Measurements from ENCODE around the gene KRT4. TPM values are rescaled to one million over a fixed set of nuclear protein-coding genes. Genes with fewer than 3 reads are reported as not detected.

KRT4 gene
- total RNA-seq, 2 donors from 2014 or later = not detected

DNA sequence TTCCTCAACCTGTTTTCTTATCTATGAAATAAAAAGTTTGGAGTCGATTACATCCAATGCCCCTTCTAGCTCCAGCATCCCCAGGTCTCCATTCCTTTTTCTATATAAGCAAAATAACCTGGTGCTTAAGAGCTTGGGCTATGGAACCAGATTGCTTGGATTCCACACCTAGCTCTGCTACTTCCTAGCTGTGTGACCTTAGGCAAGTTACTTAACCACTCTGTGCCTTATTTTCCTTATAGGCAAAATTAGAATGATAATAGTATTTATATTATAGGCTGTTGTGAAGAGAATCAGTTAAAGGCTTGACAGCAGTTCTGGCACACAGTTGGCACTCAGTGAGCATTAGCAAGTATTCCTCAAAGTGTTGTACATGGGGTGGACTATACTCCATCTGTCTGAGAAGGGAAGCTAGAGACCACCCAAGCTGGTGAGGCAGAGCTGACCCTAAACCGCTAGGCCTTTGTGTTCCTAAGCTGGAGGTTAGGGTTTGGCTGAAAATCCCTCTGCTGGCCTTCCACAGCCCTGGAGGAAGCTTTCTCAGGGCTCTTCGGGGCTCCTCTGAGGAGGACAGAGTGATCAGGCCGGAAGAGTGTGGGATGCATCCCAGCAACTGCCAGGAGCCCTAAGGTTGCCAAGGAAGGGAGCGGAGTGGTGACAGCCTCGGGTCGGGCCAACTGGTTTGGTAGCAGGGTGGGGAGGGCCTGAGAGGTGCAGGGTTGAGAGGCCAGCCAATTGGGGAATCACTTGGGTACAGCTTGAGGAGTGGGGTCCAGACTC is 6.0 kb upstream of the KRT4 start:
- no peaks in the 10 kb centered on the region for H3K9me3 ChIP-seq (ENCODE audit: control insufficient read depth, low read length)
- H3K27me3 ChIP-seq (ENCODE audit: control insufficient read depth, insufficient read depth, low read length, poor library complexity, severe bottlenecking) = no peaks in the 10 kb centered on the region
- Mint-ChIP-seq H3K9me3 (no peaks in the 10 kb centered on the region), H3K4me3 (no peak overlapping the region), H3K27me3 (ENCODE audit: insufficient read depth) (peaks cover 2% of the 10 kb centered on the region), H3K4me1 (peaks cover 6% of the 10 kb centered on the region), H3K27ac (no peak overlapping the region), H3K36me3 (ENCODE audit: low read depth) (no peaks in the 10 kb centered on the region)
- no peak overlapping the region for H3K9ac ChIP-seq (ENCODE audit: extremely low read depth, low read length, poor library complexity, severe bottlenecking)
- WGBS, 2 experiments (ENCODE audit: insufficient coverage in 1 of 2, insufficient read length in 1 of 2) = 67 to 92% methylated on average over 1 to 7 of the region's 7 CpGs
- H3K4me3 ChIP-seq (ENCODE audit: low read length) = no peak overlapping the region
- no peak for DNase-seq
- H3K27ac ChIP-seq (ENCODE audit: low read depth, low read length) = no peak overlapping the region
- no peaks in the 10 kb centered on the region for H3K36me3 ChIP-seq (ENCODE audit: control insufficient read depth, insufficient read depth, low read length)
- TF ChIP-seq, protein P1, sequence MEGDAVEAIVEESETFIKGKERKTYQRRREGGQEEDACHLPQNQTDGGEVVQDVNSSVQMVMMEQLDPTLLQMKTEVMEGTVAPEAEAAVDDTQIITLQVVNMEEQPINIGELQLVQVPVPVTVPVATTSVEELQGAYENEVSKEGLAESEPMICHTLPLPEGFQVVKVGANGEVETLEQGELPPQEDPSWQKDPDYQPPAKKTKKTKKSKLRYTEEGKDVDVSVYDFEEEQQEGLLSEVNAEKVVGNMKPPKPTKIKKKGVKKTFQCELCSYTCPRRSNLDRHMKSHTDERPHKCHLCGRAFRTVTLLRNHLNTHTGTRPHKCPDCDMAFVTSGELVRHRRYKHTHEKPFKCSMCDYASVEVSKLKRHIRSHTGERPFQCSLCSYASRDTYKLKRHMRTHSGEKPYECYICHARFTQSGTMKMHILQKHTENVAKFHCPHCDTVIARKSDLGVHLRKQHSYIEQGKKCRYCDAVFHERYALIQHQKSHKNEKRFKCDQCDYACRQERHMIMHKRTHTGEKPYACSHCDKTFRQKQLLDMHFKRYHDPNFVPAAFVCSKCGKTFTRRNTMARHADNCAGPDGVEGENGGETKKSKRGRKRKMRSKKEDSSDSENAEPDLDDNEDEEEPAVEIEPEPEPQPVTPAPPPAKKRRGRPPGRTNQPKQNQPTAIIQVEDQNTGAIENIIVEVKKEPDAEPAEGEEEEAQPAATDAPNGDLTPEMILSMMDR (conservative IDR thresholded peaks at IDR 0.05) = no peak
- peaks cover 7% of the 10 kb centered on the region for H3K4me1 ChIP-seq (ENCODE audit: control insufficient read depth, insufficient read depth, low read length)

DNA sequence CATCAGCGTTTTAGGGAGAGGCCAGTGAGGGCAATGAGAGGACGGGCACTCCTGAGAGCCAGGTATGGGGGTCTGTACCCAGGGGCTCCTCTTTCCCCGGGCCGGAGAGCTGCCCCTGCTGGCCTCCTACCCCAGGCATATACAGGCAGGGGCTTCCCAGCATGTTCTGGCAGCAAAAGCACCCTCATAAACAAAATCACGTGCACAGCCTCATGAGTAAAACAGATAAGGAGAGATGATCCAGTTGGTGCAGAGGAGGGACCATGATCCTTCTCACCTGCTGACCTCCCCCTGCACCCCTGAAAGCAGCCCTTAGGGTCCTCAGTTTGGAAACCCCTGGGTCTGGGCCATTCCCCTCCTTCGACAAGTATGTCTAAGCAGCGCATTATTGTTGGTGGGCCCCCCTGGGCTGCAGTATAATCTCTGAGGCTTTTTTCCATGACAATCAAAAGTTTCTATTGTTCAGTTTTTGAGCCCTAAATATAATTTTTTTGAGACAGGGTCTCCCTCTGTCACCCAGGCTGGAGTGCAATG is 5.0 kb upstream of the KRT4 start:
- 83 to 84% methylated on average over 5 to 7 of the region's 7 CpGs for WGBS, 2 experiments (ENCODE audit: insufficient coverage in 1 of 2, insufficient read length in 1 of 2)
- TF ChIP-seq, protein P1 (conservative IDR thresholded peaks at IDR 0.05) = no peak
- DNase-seq = no peak
- Histone ChIP-seq H3K36me3 (ENCODE audit: control insufficient read depth, insufficient read depth, low read length) (no peaks in the 10 kb centered on the region), H3K4me3 (ENCODE audit: low read length) (no peak overlapping the region), H3K27ac (ENCODE audit: low read depth, low read length) (no peak overlapping the region), H3K27me3 (ENCODE audit: control insufficient read depth, insufficient read depth, low read length, poor library complexity, severe bottlenecking) (no peaks in the 10 kb centered on the region), H3K9me3 (ENCODE audit: control insufficient read depth, low read length) (no peaks in the 10 kb centered on the region), H3K9ac (ENCODE audit: extremely low read depth, low read length, poor library complexity, severe bottlenecking) (no peak overlapping the region), H3K4me1 (ENCODE audit: control insufficient read depth, insufficient read depth, low read length) (peaks cover 7% of the 10 kb centered on the region)
- Mint-ChIP-seq H3K4me3 (no peak overlapping the region), H3K27me3 (ENCODE audit: insufficient read depth) (peaks cover 2% of the 10 kb centered on the region), H3K4me1 (peaks cover 11% of the 10 kb centered on the region), H3K9me3 (no peaks in the 10 kb centered on the region), H3K36me3 (ENCODE audit: low read depth) (no peaks in the 10 kb centered on the region), H3K27ac (no peak overlapping the region)

DNA sequence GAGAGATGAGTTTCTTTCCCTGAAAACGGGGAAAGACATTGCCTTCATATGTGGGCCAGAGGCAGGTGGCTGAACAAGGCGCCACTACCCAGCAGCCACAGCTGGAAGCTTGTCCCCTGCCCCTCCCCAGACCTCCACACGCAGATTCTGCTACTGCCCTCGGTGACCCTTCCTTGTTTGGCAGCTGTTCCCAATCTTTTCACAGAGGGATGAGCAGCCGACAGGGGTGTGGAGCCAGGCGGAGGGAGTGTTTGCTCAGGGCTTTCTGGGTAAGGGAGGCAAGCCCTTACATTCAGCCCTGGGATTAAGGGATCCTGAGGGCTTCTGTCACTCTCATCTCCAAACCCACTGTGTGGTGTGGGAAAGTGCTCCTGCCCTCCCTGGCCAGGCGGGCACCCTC is 4.5 kb upstream of the KRT4 start:
- H3K27me3 Mint-ChIP-seq (ENCODE audit: insufficient read depth) = peaks cover 2% of the 10 kb centered on the region
- TF ChIP-seq, protein P1 (conservative IDR thresholded peaks at IDR 0.05) = no peak
- no peak overlapping the region for H3K4me3 ChIP-seq (ENCODE audit: low read length)
- H3K27ac Mint-ChIP-seq = no peak overlapping the region
- H3K9me3 ChIP-seq (ENCODE audit: control insufficient read depth, low read length) = no peaks in the 10 kb centered on the region
- H3K36me3 ChIP-seq (ENCODE audit: control insufficient read depth, insufficient read depth, low read length) = no peaks in the 10 kb centered on the region
- peaks cover 7% of the 10 kb centered on the region for H3K4me1 ChIP-seq (ENCODE audit: control insufficient read depth, insufficient read depth, low read length)
- H3K9me3 Mint-ChIP-seq = no peaks in the 10 kb centered on the region
- no peak overlapping the region for H3K4me3 Mint-ChIP-seq
- H3K36me3 Mint-ChIP-seq (ENCODE audit: low read depth) = no peaks in the 10 kb centered on the region
- H3K9ac ChIP-seq (ENCODE audit: extremely low read depth, low read length, poor library complexity, severe bottlenecking) = no peak overlapping the region
- DNase-seq = no peak
- no peaks in the 10 kb centered on the region for H3K27me3 ChIP-seq (ENCODE audit: control insufficient read depth, insufficient read depth, low read length, poor library complexity, severe bottlenecking)
- peaks cover 11% of the 10 kb centered on the region for H3K4me1 Mint-ChIP-seq
- WGBS, 2 experiments (ENCODE audit: insufficient coverage in 1 of 2, insufficient read length in 1 of 2) = 63% methylated on average over 7 of the region's 7 CpGs; no CpG with 5 or more reads in 1 of the 2 experiments
- no peak overlapping the region for H3K27ac ChIP-seq (ENCODE audit: low read depth, low read length)
